Endothelial cell of umbilical vein (primary cell): Measurements from ENCODE around the gene CCDC187. TPM values are rescaled to one million over a fixed set of nuclear protein-coding genes. Genes with fewer than 3 reads are reported as not detected.

Source experiments
- BruUV-seq: library from RNA; stranded (reverse); fragments of 400-500 nt; replicated peaks from 2 replicates; lab custom pipeline; 2021; lab: Mats Ljungman, UMichigan
- CTCF ChIA-PET: fragments of 300-600, 350-600 bp; sonication (Branson Sonifier 250); formaldehyde crosslinking; loops from one replicate; lab custom pipeline; 2021; ENCODE audit warnings: antibody characterized with exemption, inconsistent platforms; lab: Charles Lee
- POLR2A ChIA-PET: fragments of 300-600, 350-600 bp; sonication (Branson Sonifier 250); formaldehyde crosslinking; loops from one replicate; lab custom pipeline; 2021; ENCODE audit warnings: antibody characterized with exemption, inconsistent platforms; lab: Charles Lee
- DNase-seq: peaks from one replicate; pipeline ENCODE4 v3.0.0-alpha.2; 2011; ENCODE audit warnings: low read depth, low spot score
- FAIRE-seq: peaks from 2 replicates; lab custom pipeline; 2011; peaks lifted over from hg19 to GRCh38; lab: Jason Lieb, UNC
- H2AFZ ChIP-seq: 2 replicates; pipeline ENCODE4 v1.6.0; 2012; ENCODE audit warnings: low read depth, low read length, control low read depth, inconsistent platforms
- H3K27ac ChIP-seq: 2 replicates; pipeline ENCODE4 v1.5.1; 2011; ENCODE audit warnings: low read depth, mild to moderate bottlenecking, control low read depth, low read length, moderate library complexity; ENCODE audit not compliant: insufficient read depth
- H3K27me3 ChIP-seq, 2 experiments: 2 replicates each; pipeline versions ENCODE4 v1.6.0 to v1.6.1; 2011; ENCODE audit warnings: low read length in 2 of 2, mixed read lengths in 1 of 2; ENCODE audit not compliant: control insufficient read depth in 2 of 2, insufficient read depth in 2 of 2
- H3K36me3 ChIP-seq, 2 experiments: 2 replicates in 1 of 2; 3 replicates in 1 of 2; pipeline ENCODE4 v1.5.1; 2011; ENCODE audit warnings: low read length in 2 of 2, mild to moderate bottlenecking in 1 of 2, moderate library complexity in 1 of 2; ENCODE audit not compliant: control insufficient read depth in 2 of 2, insufficient read depth in 2 of 2; ENCODE audit errors: extremely low read depth in 1 of 2
- H3K4me1 ChIP-seq: 3 replicates; pipeline ENCODE4 v1.5.1; 2011; ENCODE audit warnings: mild to moderate bottlenecking, low read length; ENCODE audit not compliant: control insufficient read depth, insufficient read depth; ENCODE audit errors: extremely low read depth
- H3K4me2 ChIP-seq: 2 replicates; pipeline ENCODE4 v1.6.1; 2011; ENCODE audit warnings: low read length, control low read depth, mixed read lengths; ENCODE audit not compliant: insufficient read depth
- H3K4me3 ChIP-seq, 3 experiments: fragments of 200-600 bp in 1 of 3; sonication (generic), shearing (Covaris generic) in 1 of 3; replicated peaks in 1 of 3; 2 replicates each; pipeline ENCODE4 v1.5.1; 2011 to 2016; ENCODE audit warnings: control low read depth in 3 of 3, low read length in 3 of 3, mild to moderate bottlenecking in 2 of 3, inconsistent platforms in 1 of 3, low read depth in 1 of 3, moderate library complexity in 1 of 3; ENCODE audit not compliant: insufficient read depth in 1 of 3
- H3K79me2 ChIP-seq: 2 replicates; pipeline ENCODE4 v1.6.0; 2012; ENCODE audit warnings: low read length, inconsistent platforms; ENCODE audit not compliant: control insufficient read depth, insufficient read depth
- H3K9ac ChIP-seq: replicated peaks from 2 replicates; pipeline ENCODE3; 2011; ENCODE audit warnings: low read length, control low read depth; ENCODE audit not compliant: insufficient read depth; ENCODE audit errors: extremely low read depth
- H3K9me1 ChIP-seq: replicated peaks from 3 replicates; pipeline ENCODE4 v1.6.0; 2011; ENCODE audit warnings: mild to moderate bottlenecking, low read length; ENCODE audit not compliant: control insufficient read depth, insufficient read depth; ENCODE audit errors: extremely low read depth
- H3K9me3 ChIP-seq: replicated peaks from 2 replicates; pipeline ENCODE4 v1.5.1; 2012; ENCODE audit warnings: low read length, inconsistent platforms; ENCODE audit not compliant: control insufficient read depth, insufficient read depth
- H4K20me1 ChIP-seq: replicated peaks from 2 replicates; pipeline ENCODE3; 2011; ENCODE audit warnings: mild to moderate bottlenecking, low read length; ENCODE audit not compliant: control insufficient read depth, insufficient read depth; ENCODE audit errors: extremely low read depth
- EZH2 ChIP-seq: IDR thresholded peaks from 2 replicates; pipeline ENCODE4 v1.6.1; 2012; ENCODE audit warnings: borderline replicate concordance, low read depth, mild to moderate bottlenecking, moderate library complexity, low read length, inconsistent platforms; ENCODE audit not compliant: severe bottlenecking
- GATA2 ChIP-seq: IDR thresholded peaks from 2 replicates; pipeline ENCODE4 v1.7.0; 2011; ENCODE audit warnings: low read depth, mild to moderate bottlenecking, moderate library complexity, mixed read lengths, low read length; ENCODE audit not compliant: insufficient read length, insufficient read depth
- JUN ChIP-seq: IDR thresholded peaks from 2 replicates; pipeline ENCODE4 v1.6.1; 2011; ENCODE audit warnings: borderline replicate concordance, low read depth; ENCODE audit not compliant: insufficient read length, insufficient read depth
- MAX ChIP-seq: IDR thresholded peaks from 2 replicates; pipeline ENCODE4 v1.6.1; 2011; ENCODE audit not compliant: insufficient read depth, insufficient read length
- MYC ChIP-seq: IDR thresholded peaks from one replicate; pipeline ENCODE4 v1.6.1; 2011; ENCODE audit warnings: mild to moderate bottlenecking, low read depth, low read length
- POLR2AphosphoS5 ChIP-seq: IDR thresholded peaks from 2 replicates; pipeline ENCODE4 v1.6.1; 2012; ENCODE audit warnings: low read depth, mild to moderate bottlenecking, control low read depth, low read length, moderate library complexity; ENCODE audit not compliant: insufficient read depth
- dilution Hi-C: fragments of 300-500 bp; cut with MboI; formaldehyde crosslinking; loops from one replicate; pipeline ENCODE4 v1.15.0; 2019; ENCODE audit warnings: low sequenced_read_pairs; ENCODE audit not compliant: extremely low pct_ligation_motif_present
- intact Hi-C: fragments of 100-400 bp; cut with micrococcal nuclease; formaldehyde crosslinking; loops from one replicate; pipeline ENCODE4 v1.10.0; 2022
- polyA plus RNA-seq, 4 experiments: library from polyadenylated mRNA; depleted of rRNA in 3 of 4; stranded (reverse) in 3 of 4; unstranded in 1 of 4; fragments of >200 nt; gene quantifications; 2 replicates each; pipeline versions ENCODE4 v1.2.1 to v1.2.3, GENCODE V29; 2011 to 2012; ENCODE audit warnings: missing spikeins in 1 of 4
- total RNA-seq: library from RNA; stranded (reverse); gene quantifications from 2 replicates; pipeline ENCODE4 v1.2.3, GENCODE V29; 2021

The CCDC187 gene
- total and polyA plus RNA-seq, 2 donors (not counting 3 experiments of a cell fraction or from before 2014, with no cell fraction given), result not detected

DNA sequence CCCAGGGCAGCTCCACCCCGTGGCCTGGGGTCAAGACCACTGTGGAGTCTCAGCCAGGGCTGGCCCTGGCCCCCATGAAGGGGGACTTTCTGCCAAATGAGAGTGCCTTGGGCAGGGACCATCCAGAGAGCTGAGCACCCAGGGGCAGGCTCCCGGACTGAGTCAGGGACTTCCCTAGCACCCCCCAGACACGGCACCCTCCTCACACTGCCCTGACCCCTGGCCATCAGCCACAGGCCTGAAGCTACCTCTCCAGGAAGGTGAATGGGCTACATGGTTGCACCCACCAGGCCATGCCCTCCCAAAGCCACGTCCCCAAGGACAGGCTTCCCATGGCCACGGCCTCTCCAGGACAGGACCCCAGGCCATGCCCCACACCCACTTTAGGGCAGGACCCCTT, 9.5 kb downstream of the CCDC187 start:
- H3K27ac ChIP-seq, result no peak overlapping the region
- ChIA-PET POLR2A (no interaction called here), CTCF (no interaction called here)
- intact Hi-C loops, result no loop called here
- FAIRE-seq (no peak), DNase-seq (no peak)
- H3K9ac ChIP-seq, result no peak overlapping the region
- no TSS peak for BruUV-seq
- no peaks in the 10 kb centered on the region for H3K36me3 ChIP-seq
- no peak overlapping the region for H3K4me2 ChIP-seq
- H4K20me1 ChIP-seq, result no peaks in the 10 kb centered on the region
- no peak overlapping the region for H2AFZ ChIP-seq
- H3K9me1 ChIP-seq, result no peaks in the 10 kb centered on the region
- no peaks in the 10 kb centered on the region for H3K79me2 ChIP-seq
- no peaks in the 10 kb centered on the region for H3K27me3 ChIP-seq
- no peak overlapping the region for H3K4me3 ChIP-seq
- H3K9me3 ChIP-seq, result no peaks in the 10 kb centered on the region
- dilution Hi-C loops, result no loop called here
- TF ChIP-seq JUN, result no peak
- no peak for TF ChIP-seq POLR2AphosphoS5
- no peak for TF ChIP-seq GATA2
- no peak for TF ChIP-seq MYC
- no peaks in the 10 kb centered on the region for H3K4me1 ChIP-seq

- Histone ChIP-seq H3K4me3 (no peak overlapping the region), H3K9me3 (no peaks in the 10 kb centered on the region), H3K36me3 (no peaks in the 10 kb centered on the region), H3K9ac (no peak overlapping the region), H3K4me1 (no peaks in the 10 kb centered on the region), H3K27me3 (no peaks in the 10 kb centered on the region), H3K79me2 (no peaks in the 10 kb centered on the region), H3K4me2 (no peak overlapping the region), H4K20me1 (no peaks in the 10 kb centered on the region), H2AFZ (no peak overlapping the region), H3K9me1 (no peaks in the 10 kb centered on the region), H3K27ac (no peak overlapping the region)
- dilution Hi-C loops (no loop called here), intact Hi-C loops (no loop called here)
- BruUV-seq, result no TSS peak
- DNase-seq (no peak), FAIRE-seq (no peak)
- TF ChIP-seq EZH2 (no peak), POLR2AphosphoS5 (no peak), MAX (peak; percentile 1)
- POLR2A ChIA-PET, result no interaction called here
- CTCF ChIA-PET, result no interaction called here
Observed at GRCh38 chr9:136293476-136294077, 10.3 kb downstream of the CCDC187 start.
